ENCODE data around the gene USP35. TPM values are rescaled to one million over a fixed set of nuclear protein-coding genes. Genes with fewer than 3 reads are reported as not detected.

Gene USP35
- total RNA-seq, 1 donor, result 10.2 TPM

DNA sequence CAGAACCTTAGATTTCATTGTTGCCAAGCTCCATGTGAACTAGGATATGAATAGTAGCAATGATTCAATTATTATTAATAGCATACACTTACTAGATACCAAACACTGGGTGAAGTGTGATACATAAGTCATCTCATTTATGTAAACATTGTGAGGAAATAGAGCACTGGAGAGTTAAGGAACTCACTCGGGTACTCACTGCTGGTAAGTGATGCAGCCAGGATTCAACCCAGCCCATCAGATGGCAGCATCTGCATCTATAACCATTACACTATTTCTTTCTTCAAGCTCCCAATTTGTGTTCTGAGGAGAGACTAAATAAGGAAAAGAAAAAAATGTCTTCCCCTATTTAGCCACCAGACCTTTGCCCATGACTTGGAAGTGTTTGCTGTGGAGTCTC is 39.1 kb upstream of the USP35 start:
- peak; percentile 64 for TF ChIP-seq CTCF (IDR thresholded peaks at IDR 0.05; ENCODE audit: insufficient read depth, low read length)
- peak; percentile 89 for DNase-seq (ENCODE audit: low read depth)
- no peak overlapping the region for H3K4me3 ChIP-seq (ENCODE audit: low read depth, low read length)

DNA sequence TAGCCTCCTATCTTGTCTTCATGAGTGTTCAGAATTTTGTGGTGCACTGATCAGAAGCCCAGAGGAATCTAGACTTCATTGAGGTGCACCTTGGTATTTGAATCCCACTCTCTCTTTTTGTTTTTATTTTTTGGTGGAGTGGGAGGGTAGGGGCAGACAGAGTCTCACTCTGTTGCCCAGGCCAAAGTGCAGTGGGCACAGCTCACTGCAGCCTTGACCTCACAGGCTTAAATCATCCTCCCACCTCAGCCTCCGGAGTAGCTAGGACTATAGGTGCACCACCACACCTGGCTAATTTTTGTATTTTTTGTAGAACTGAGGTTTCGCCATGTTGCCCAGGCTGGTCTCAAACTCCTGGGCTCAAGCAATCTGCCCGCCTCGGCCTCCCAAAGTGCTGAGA is 38.4 kb upstream of the USP35 start:
- DNase-seq (ENCODE audit: low read depth), result no peak
- no peak overlapping the region for H3K4me3 ChIP-seq (ENCODE audit: low read depth, low read length)
- TF ChIP-seq CTCF (IDR thresholded peaks at IDR 0.05; ENCODE audit: insufficient read depth, low read length), result no peak

DNA sequence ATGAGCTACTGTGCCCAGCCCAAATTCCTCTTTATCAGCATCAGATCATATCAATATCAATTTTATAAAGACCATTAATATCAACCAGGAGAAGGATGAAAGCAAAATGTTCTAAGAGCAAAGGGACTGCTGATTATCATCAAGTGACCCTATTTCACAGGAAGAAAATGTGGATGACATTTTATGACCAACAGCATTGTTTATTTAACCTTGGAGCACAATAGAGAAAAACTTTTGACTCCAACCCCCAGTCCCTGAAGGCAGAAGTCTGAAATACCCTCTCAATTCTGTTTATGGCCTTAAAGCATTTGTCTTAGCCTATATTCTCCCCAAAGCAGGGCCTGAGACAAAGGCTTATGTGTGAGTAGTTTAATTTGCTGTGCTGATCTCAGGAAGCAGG is 38.0 kb upstream of the USP35 start:
- TF ChIP-seq CTCF (IDR thresholded peaks at IDR 0.05; ENCODE audit: insufficient read depth, low read length), result no peak
- H3K4me3 ChIP-seq (ENCODE audit: low read depth, low read length), result no peak overlapping the region
- no peak for DNase-seq (ENCODE audit: low read depth)

GRCh38 chr11:78151804-78152203 is 36.9 kb upstream of the USP35 start:
- DNase-seq (ENCODE audit: low read depth), result no peak
- H3K4me3 ChIP-seq (ENCODE audit: low read depth, low read length), result no peak overlapping the region
- TF ChIP-seq CTCF (IDR thresholded peaks at IDR 0.05; ENCODE audit: insufficient read depth, low read length), result no peak

DNA sequence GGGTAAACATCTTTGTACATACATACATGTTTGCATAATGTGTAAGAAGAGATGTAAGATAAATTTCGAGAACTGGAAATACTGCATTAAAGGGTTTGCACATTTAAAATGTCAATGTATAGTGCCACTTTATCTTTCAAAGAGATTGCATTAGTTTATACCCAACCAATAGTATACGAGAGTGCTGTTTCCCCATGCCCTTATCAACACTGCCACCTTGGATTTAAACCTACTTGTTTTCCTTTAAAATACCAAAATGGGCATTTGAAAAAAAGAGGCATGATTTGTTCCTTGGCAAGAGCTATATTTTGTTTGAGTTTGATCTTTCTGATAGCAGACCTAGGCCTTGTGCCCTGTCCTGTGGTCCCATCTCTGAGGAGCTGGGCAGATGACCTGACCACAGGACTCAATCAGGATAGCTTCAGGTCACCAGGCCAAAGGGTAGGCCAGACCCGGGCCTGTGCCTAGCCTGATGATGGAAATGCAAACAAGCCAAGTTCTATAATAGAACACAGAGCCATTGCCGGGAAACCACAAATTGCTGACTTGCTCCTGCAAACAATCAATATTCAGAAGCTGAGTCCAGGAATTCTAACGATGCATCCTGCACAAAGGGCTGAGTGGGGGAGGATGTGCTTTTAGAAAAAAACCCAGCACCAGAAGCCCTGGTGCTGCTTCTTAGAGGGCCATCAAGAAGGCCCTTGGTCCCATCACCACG is 32.4 kb upstream of the USP35 start:
- no peak overlapping the region for H3K4me3 ChIP-seq (ENCODE audit: low read depth, low read length)
- DNase-seq (ENCODE audit: low read depth), result peak; percentile 83
- no peak for TF ChIP-seq CTCF (IDR thresholded peaks at IDR 0.05; ENCODE audit: insufficient read depth, low read length)

- DNase-seq (ENCODE audit: low read depth), result peak; percentile 87
- no peak for TF ChIP-seq CTCF (IDR thresholded peaks at IDR 0.05; ENCODE audit: insufficient read depth, low read length)
- H3K4me3 ChIP-seq (ENCODE audit: low read depth, low read length), result no peak overlapping the region
These were observed 29.6 kb upstream of the USP35 start for GRCh38 chr11:78158987-78159652.
